A549 (cell line): Measurements from ENCODE around the gene DCLK2. TPM values are rescaled to one million over a fixed set of nuclear protein-coding genes. Genes with fewer than 3 reads are reported as not detected.

ENCODE experiments used
- ATAC-seq, 2 experiments: fragments of 200-7000 bp in 1 of 2; fragments of >200 bp in 1 of 2; cut with Nextera tagmentation in 1 of 2; cut with Tn5 transposase in 1 of 2; 3 replicates each; pipeline versions ENCODE4 v1.8.0 to v1.9.1; 2018 to 2020; ENCODE audit warnings: mild to moderate bottlenecking in 1 of 2, moderate library complexity in 1 of 2
- CTCF ChIA-PET: fragments of 300-600 bp; sonication (Branson Sonifier 250); formaldehyde crosslinking; extraction: SDS; loops from one replicate; lab custom pipeline; 2021; ENCODE audit warnings: antibody characterized with exemption, inconsistent platforms; lab: Yijun Ruan, JAX
- POLR2A ChIA-PET: fragments of 350-600 bp; formaldehyde crosslinking; extraction: SDS; loops from one replicate; lab custom pipeline; 2021; ENCODE audit warnings: antibody characterized with exemption, inconsistent platforms; lab: Yijun Ruan, JAX
- DNase-seq, 2 experiments: peaks; one replicate each; pipeline versions ENCODE4 v3.0.0 to v3.0.0-alpha.2; 2011 to 2016; ENCODE audit warnings: low read depth in 1 of 2, low spot score in 1 of 2
- FAIRE-seq: peaks from 2 replicates; lab custom pipeline; 2011; peaks lifted over from hg19 to GRCh38; lab: Jason Lieb, UNC
- H3K27ac ChIP-seq, 2 experiments: fragments of >200 bp; sonication (Bioruptor Twin); formaldehyde crosslinking; 3 replicates each; pipeline ENCODE4 v1.5.1; 2016 to 2017
- H3K4me1 ChIP-seq: fragments of >200 bp; sonication (Bioruptor Twin); formaldehyde crosslinking; 3 replicates; pipeline ENCODE4 v1.6.1; 2016
- H3K4me2 ChIP-seq: fragments of >200 bp; sonication (Bioruptor Twin); formaldehyde crosslinking; 3 replicates; pipeline ENCODE4 v1.6.1; 2016
- H3K4me3 ChIP-seq: fragments of >200 bp; sonication (Bioruptor Twin); formaldehyde crosslinking; 3 replicates; pipeline ENCODE4 v1.5.1; 2016
- H3K9me3 ChIP-seq: fragments of >200 bp; sonication (Bioruptor Twin); formaldehyde crosslinking; 3 replicates; pipeline ENCODE4 v1.6.1; 2016
- CEBPB ChIP-seq, 2 experiments: fragments of >200 bp in 1 of 2; sonication (Bioruptor Twin) in 1 of 2; formaldehyde crosslinking in 1 of 2; IDR thresholded peaks; 2 replicates each; pipeline ENCODE4 v1.6.1; 2012 to 2016
- CHD2 ChIP-seq: fragments of 150-350 bp; IDR thresholded peaks from 2 replicates; pipeline ENCODE4 v1.6.1; 2014; ENCODE audit warnings: low read length; ENCODE audit not compliant: partially characterized antibody
- E2F6 ChIP-seq: IDR thresholded peaks from 2 replicates; pipeline ENCODE4 v1.6.1; 2012; ENCODE audit warnings: low read depth, borderline replicate concordance
- EHMT2 ChIP-seq: fragments of 200-600 bp; sonication (generic); IDR thresholded peaks from 2 replicates; pipeline ENCODE4 v1.6.1; 2016; ENCODE audit warnings: antibody characterized with exemption, low read depth, mild to moderate bottlenecking, moderate library complexity
- ESRRA ChIP-seq: fragments of 150-350 bp; IDR thresholded peaks from 2 replicates; pipeline ENCODE4 v1.6.1; 2014; ENCODE audit warnings: mild to moderate bottlenecking, low read length, borderline replicate concordance
- FOSB ChIP-seq: fragments of 250-450 bp; sonication (Bioruptor Pico); IDR thresholded peaks from 2 replicates; pipeline ENCODE4 v1.5.0; 2020; ENCODE audit warnings: mild to moderate bottlenecking, moderate library complexity
- FOSL2 ChIP-seq, 2 experiments: fragments of 450-650 bp in 1 of 2; fragments of >200 bp in 1 of 2; sonication (Bioruptor Twin) in 1 of 2; formaldehyde crosslinking; IDR thresholded peaks; 2 replicates each; pipeline versions ENCODE4 v1.5.0 to v1.6.1; 2016 to 2020; ENCODE audit warnings: mild to moderate bottlenecking in 1 of 2, moderate library complexity in 1 of 2
- FOXS1 ChIP-seq: fragments of 250-450 bp; sonication (Bioruptor Pico); IDR thresholded peaks from 2 replicates; pipeline ENCODE4 v1.5.0; 2020; ENCODE audit warnings: mild to moderate bottlenecking, moderate library complexity
- GATA3 ChIP-seq: IDR thresholded peaks from 2 replicates; pipeline ENCODE4 v1.6.1; 2012; ENCODE audit warnings: borderline replicate concordance
- HDAC2 ChIP-seq: fragments of 200-600 bp; sonication (generic); IDR thresholded peaks from 2 replicates; pipeline ENCODE4 v1.6.1; 2016
- HEYL ChIP-seq: fragments of 250-450 bp; sonication (Bioruptor Pico); IDR thresholded peaks from 2 replicates; pipeline ENCODE4 v1.8.0; 2021; ENCODE audit warnings: mild to moderate bottlenecking, moderate library complexity
- HOXA7 ChIP-seq: fragments of 250-450 bp; sonication (Bioruptor Pico); IDR thresholded peaks from 2 replicates; pipeline ENCODE4 v1.5.0; 2020; ENCODE audit warnings: mild to moderate bottlenecking, moderate library complexity
- JUNB ChIP-seq: fragments of >200 bp; sonication (Bioruptor Twin); formaldehyde crosslinking; IDR thresholded peaks from 2 replicates; pipeline ENCODE4 v1.6.1; 2016
- MAZ ChIP-seq: fragments of 150-350 bp; IDR thresholded peaks from 2 replicates; pipeline ENCODE4 v1.6.1; 2014; ENCODE audit warnings: antibody characterized with exemption, low read depth, low read length, borderline replicate concordance
- NR3C1 ChIP-seq: fragments of >200 bp; sonication (Bioruptor Twin); formaldehyde crosslinking; IDR thresholded peaks from 3 replicates; pipeline ENCODE4 v1.6.1; 2017
- PBX3 ChIP-seq: IDR thresholded peaks from 2 replicates; pipeline ENCODE4 v1.6.1; 2012
- PHF8 ChIP-seq: fragments of 200-600 bp; sonication (generic); IDR thresholded peaks from 2 replicates; pipeline ENCODE4 v1.6.1; 2016; ENCODE audit warnings: low read depth, mild to moderate bottlenecking, antibody characterized with exemption, moderate library complexity, borderline replicate concordance
- POLR2A ChIP-seq: IDR thresholded peaks from 2 replicates; pipeline ENCODE4 v1.6.1; 2012; ENCODE audit warnings: mild to moderate bottlenecking, low read length
- RARB ChIP-seq: fragments of 250-450 bp; sonication (Bioruptor Pico); IDR thresholded peaks from 2 replicates; pipeline ENCODE4 v1.8.0; 2021; ENCODE audit warnings: mild to moderate bottlenecking, moderate library complexity
- RCOR1 ChIP-seq: fragments of 150-350 bp; IDR thresholded peaks from 2 replicates; pipeline ENCODE4 v1.6.1; 2014; ENCODE audit warnings: antibody characterized with exemption, low read length, low read depth
- REST ChIP-seq: fragments of 200-600 bp; sonication (generic); IDR thresholded peaks from 2 replicates; pipeline ENCODE4 v1.6.1; 2016; ENCODE audit warnings: antibody characterized with exemption, mild to moderate bottlenecking, moderate library complexity
- SMC3 ChIP-seq: fragments of >200 bp; sonication (Bioruptor Twin); formaldehyde crosslinking; IDR thresholded peaks from 3 replicates; pipeline ENCODE4 v1.6.1; 2018; ENCODE audit warnings: inconsistent platforms
- SREBF2 ChIP-seq: fragments of 450-650 bp; IDR thresholded peaks from 2 replicates; pipeline ENCODE4 v1.6.1; 2014; ENCODE audit warnings: mild to moderate bottlenecking, moderate library complexity
- TFCP2L1 ChIP-seq: fragments of 250-450 bp; sonication (Bioruptor Pico); IDR thresholded peaks from 2 replicates; pipeline ENCODE4 v1.5.0; 2021; ENCODE audit warnings: mild to moderate bottlenecking
- TP53 ChIP-seq: fragments of 250-450 bp; sonication (Bioruptor Pico); IDR thresholded peaks from 2 replicates; pipeline ENCODE4 v1.5.0; 2021; ENCODE audit warnings: mild to moderate bottlenecking, moderate library complexity
- ZFP36 ChIP-seq: fragments of 450-650 bp; IDR thresholded peaks from 2 replicates; pipeline ENCODE4 v1.6.1; 2014; ENCODE audit warnings: borderline replicate concordance; ENCODE audit not compliant: partially characterized antibody
- ZNF302 ChIP-seq: fragments of 250-450 bp; sonication (Bioruptor Pico); IDR thresholded peaks from 2 replicates; pipeline ENCODE4 v1.9.0; 2021; ENCODE audit warnings: inconsistent platforms, mild to moderate bottlenecking, moderate library complexity
- WGBS: methylation state at CpG from one replicate; pipeline ENCODE4 v1.1.6; 2017; ENCODE audit errors: missing lambda C conversion rate; 5-methylcytosine and 5-hydroxymethylcytosine counted together
- polyA plus RNA-seq, 4 experiments: library from polyadenylated mRNA; depleted of rRNA in 3 of 4; stranded (reverse); fragments of >200 nt; fragmentation: RNase III in 1 of 4; extraction: RNeasy Plus Mini Kit Qiagen cat#74134 plus additional on column Dnase treatment in 1 of 4; gene quantifications; 2 replicates in 3 of 4; 3 replicates in 1 of 4; pipeline ENCODE4 v1.2.3, GENCODE V29; 2011 to 2017

The DCLK2 gene
- polyA plus RNA-seq, 2 of the 4 experiments (the other 2 are of a cell fraction) = 8.1 to 11.6 TPM

GRCh38 chr4:150235808-150236271, 157.6 kb downstream of the DCLK2 start:
- DNase-seq = no peak
- Histone ChIP-seq H3K4me1 (peaks cover 67% of the 10 kb centered on the region), H3K4me3 (no peak overlapping the region), H3K9me3 (no peaks in the 10 kb centered on the region), H3K27ac (peak overlapping the region; percentile 85 to 88), H3K4me2 (peak overlapping the region; percentile 82)
- peak; percentile 14 to 31; a peak in 3 of 6 replicates for ATAC-seq
- POLR2A ChIA-PET = no interaction called here
- no peak for TF ChIP-seq POLR2A
- TF ChIP-seq FOSB = no peak
- TF ChIP-seq PHF8 = no peak
- TF ChIP-seq HEYL (CRISPR knock-in tag) = no peak
- TF ChIP-seq RCOR1 = no peak
- no peak for TF ChIP-seq MAZ
- TF ChIP-seq ESRRA = no peak
- no peak for TF ChIP-seq REST
- no peak for TF ChIP-seq FOXS1 (CRISPR knock-in tag)
- TF ChIP-seq NR3C1 = no peak
- TF ChIP-seq SMC3 = no peak
- no peak for TF ChIP-seq HDAC2
- TF ChIP-seq CEBPB (IDR thresholded peaks at IDR 0.05) = no peak
- no peak for TF ChIP-seq RARB
- no peak for TF ChIP-seq TFCP2L1 (CRISPR knock-in tag)
- no peak for TF ChIP-seq FOSL2 (IDR thresholded peaks at IDR 0.05)
- no peak for TF ChIP-seq FOSL2 (CRISPR knock-in tag; IDR thresholded peaks at IDR 0.05)
- CTCF ChIA-PET = interaction anchor here (1.3 kb wide), 2 partner anchors 9 to 225 kb away, joined by 3 to 4 read pairs; no protein-coding TSS in a partner anchor
- no peak for FAIRE-seq
- 57% methylated on average over 6 of the region's 6 CpGs for WGBS

GRCh38 chr4:150236626-150237025, 158.4 kb downstream of the DCLK2 start:
- peak overlapping the region; percentile 82 for H3K4me2 ChIP-seq
- peak overlapping the region; percentile 85 to 88 for H3K27ac ChIP-seq
- peak; percentile 71 to 82 for ATAC-seq

More at GRCh38 chr4:150236626-150237025, 158.4 kb downstream of the DCLK2 start:
- DNase-seq (peak in 1 of 2 experiments; percentile 55), FAIRE-seq (no peak)
- POLR2A ChIA-PET = no interaction called here
- TF ChIP-seq EHMT2 (no peak), FOSB (no peak), SMC3 (no peak), JUNB (no peak), CHD2 (no peak), HEYL (CRISPR knock-in tag) (no peak), HOXA7 (CRISPR knock-in tag) (no peak), FOSL2 (IDR thresholded peaks at IDR 0.05) (no peak), FOSL2 (CRISPR knock-in tag; IDR thresholded peaks at IDR 0.05) (peak; percentile 35), E2F6 (0 out of 2 replicates have a peak, but pooled peaks have one; percentile 16), TP53 (CRISPR knock-in tag) (no peak), PBX3 (no peak), GATA3 (peak; percentile 66), SREBF2 (no peak), ZFP36 (no peak), ZNF302 (CRISPR knock-in tag) (no peak)
- TF ChIP-seq, all 56 proteins: peak for 3
- Histone ChIP-seq H3K9me3 (no peaks in the 10 kb centered on the region), H3K4me3 (no peak overlapping the region), H3K4me1 (peaks cover 60% of the 10 kb centered on the region)
- CTCF ChIA-PET = interaction anchor here (1.3 kb wide), 1 partner anchor 8 kb away, joined by 3 read pairs; no protein-coding TSS in a partner anchor
